Stimulated activated CD4-positive, alpha-beta T cell treated with anti-CD3 and anti-CD28 coated beads, TNF-alpha, amount 100 ng/mL, for 4 hours (primary cell): Measurements from ENCODE around the gene KEAP1.
"Not testable (repeated sequence)": the region's sequence is repeated elsewhere in the genome, so short reads cannot be mapped to it uniquely, and the experiment has no call there.

Source experiments
- DNase-seq, 3 experiments: peaks; one replicate each; pipeline ENCODE4 v3.0.0-alpha.2; 2020; ENCODE audit warnings: low read depth in 3 of 3

Gene KEAP1

DNA sequence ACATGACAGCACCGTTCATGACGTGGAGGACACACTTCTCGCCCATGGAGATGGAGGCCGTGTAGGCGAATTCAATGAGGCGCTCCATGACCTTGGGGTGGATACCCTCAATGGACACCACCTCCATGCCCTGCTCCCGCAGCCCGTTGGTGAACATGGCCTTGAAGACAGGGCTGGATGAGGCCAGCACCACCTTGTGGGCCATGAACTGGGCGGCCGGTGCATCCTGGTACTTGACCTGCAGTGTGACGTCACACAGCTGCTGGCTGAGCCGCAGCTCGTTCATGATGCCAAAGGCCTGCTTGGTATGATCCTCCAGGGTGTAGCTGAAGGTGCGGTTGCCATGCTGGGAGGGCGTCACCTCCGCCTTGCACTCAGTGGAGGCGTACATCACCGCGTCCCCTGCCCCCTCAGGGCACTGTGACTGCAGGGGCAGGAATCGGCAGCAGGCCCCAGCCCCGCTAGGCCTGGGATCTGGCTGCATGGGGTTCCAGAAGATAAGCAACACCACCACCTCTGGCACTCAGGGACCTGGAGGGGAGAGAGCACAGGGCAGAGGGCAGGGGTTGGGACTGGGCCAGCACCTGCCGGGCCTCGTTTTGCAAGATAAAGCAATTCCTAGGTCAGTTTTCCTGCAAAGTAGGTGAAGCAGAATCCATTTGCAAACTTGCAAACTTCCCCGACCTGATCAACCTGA is 3.5 kb downstream of the KEAP1 start:
- DNase-seq: no peak

GRCh38 chr19:10497371-10497770 is 5.8 kb downstream of the KEAP1 start:
- no peak for DNase-seq

GRCh38 chr19:10491472-10492047 is 11.6 kb downstream of the KEAP1 start:
- DNase-seq: no peak

DNA sequence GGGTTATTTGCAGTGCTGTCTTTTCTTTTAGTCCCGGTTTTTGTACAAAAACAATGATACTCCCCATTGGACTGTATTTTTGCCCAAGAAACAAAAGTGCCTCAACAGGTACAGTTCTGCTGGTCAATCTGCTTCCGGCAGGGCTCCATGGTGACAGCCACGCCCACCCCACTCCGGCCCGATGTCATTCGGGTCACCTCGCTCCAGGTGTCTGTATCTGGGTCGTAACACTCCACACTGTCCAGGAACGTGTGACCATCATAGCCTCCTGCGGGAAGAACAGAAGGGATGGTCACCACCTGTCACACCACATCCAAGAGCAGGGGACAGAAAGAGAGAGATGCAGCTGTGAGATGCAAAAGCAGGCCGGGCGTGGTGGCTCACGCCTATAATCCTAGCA is 16.6 kb downstream of the KEAP1 start:
- DNase-seq: no peak

GRCh38 chr19:10478903-10479384 is 24.2 kb downstream of the KEAP1 start:
- DNase-seq: peak; percentile 67 to 85 (median 80)

GRCh38 chr19:10478476-10478875 is 24.7 kb downstream of the KEAP1 start:
- no peak for DNase-seq

DNA sequence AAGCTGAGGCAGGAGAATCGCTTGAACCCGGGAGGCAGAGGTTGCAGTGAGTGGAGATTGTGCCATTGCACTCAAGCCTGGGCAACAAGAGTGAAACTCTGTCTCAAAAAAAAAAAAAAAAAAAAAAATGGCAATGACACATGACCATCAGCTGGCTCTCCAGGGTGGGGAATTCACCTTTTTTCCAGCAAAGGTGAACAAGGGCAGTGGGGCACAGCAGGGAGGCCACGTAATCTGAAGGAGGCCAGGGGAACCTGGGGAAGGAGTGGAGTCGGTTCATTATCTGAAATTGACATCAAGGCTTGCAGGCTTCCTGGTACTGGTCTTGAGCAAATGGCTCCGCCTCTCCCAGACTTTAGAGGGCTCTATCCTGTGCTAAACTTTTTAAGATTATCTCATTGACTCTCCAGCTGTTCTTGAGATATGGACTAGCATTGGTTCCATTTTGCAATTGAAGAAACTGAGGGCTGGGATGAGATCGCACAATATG is 28.1 kb downstream of the KEAP1 start:
- DNase-seq: no peak

GRCh38 chr19:10473192-10473591 is 30.0 kb downstream of the KEAP1 start:
- no peak for DNase-seq

- no peak for DNase-seq
Measured at GRCh38 chr19:10471909-10472308, 31.2 kb downstream of the KEAP1 start.

DNA sequence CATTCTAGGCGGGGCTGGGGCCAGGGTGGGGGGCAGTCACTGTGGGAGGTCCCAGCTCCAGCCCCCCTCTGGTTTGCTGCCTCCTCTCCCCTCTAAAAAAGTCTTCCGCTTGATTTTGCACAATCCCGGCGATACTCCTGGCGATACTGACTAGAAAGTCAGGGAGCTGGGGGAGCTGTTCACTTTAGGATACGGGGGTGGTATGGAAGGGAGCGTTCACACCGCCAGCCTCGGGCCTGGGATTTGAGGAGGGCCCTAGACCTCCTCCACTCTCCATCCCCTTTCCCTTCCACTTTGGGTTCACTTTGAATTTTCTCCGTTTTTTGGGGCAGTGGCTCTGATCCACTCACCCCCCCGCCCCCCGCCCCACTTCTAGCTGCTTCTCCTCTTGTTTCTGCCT is 35.0 kb downstream of the KEAP1 start:
- DNase-seq: no peak

DNA sequence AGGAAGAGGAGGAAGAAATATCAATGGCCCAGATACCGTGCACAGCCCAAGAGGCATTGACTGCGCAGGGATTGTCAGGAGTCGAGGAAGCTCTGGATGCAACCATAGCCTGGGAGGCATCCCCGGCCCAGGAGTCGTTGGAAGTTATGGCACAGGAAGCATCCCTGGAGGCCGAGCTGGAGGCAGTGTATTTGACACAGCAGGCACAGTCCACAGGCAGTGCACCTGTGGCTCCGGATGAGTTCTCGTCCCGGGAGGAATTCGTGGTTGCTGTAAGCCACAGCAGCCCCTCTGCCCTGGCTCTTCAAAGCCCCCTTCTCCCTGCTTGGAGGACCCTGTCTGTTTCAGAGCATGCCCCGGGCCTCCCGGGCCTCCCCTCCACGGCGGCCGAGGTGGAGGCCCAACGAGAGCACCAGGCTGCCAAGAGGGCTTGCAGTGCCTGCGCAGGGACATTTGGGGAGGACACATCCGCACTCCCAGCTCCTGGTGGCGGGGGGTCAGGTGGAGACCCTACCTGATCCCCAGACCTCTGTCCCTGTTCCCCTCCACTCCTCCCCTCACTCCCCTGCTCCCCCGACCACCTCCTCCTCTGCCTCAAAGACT is 36.0 kb downstream of the KEAP1 start:
- DNase-seq: no peak

DNA sequence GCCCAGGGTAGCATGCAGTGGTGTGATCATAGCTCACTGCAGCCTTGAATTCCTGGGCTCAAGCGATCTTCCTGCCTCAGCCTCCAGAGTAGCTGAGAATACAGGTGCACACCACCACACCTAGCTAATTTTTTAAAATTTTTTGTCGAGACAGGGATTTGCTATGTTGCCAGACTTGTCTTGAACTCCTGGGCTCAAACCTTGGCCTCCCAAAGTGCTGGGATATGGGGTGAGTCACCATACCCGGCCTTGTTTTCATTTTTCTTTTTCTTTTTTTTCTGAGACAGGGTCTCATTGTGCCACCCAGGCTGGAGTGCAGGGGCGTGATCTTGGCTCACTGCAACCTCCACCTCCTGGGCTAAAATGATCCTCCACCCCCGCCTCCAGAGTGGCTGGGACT is 38.7 kb downstream of the KEAP1 start:
- no peak for DNase-seq

GRCh38 chr19:10462557-10462956 is 40.6 kb downstream of the KEAP1 start:
- DNase-seq: no peak

GRCh38 chr19:10462042-10462441 is 41.1 kb downstream of the KEAP1 start:
- DNase-seq: not testable (repeated sequence)

DNA sequence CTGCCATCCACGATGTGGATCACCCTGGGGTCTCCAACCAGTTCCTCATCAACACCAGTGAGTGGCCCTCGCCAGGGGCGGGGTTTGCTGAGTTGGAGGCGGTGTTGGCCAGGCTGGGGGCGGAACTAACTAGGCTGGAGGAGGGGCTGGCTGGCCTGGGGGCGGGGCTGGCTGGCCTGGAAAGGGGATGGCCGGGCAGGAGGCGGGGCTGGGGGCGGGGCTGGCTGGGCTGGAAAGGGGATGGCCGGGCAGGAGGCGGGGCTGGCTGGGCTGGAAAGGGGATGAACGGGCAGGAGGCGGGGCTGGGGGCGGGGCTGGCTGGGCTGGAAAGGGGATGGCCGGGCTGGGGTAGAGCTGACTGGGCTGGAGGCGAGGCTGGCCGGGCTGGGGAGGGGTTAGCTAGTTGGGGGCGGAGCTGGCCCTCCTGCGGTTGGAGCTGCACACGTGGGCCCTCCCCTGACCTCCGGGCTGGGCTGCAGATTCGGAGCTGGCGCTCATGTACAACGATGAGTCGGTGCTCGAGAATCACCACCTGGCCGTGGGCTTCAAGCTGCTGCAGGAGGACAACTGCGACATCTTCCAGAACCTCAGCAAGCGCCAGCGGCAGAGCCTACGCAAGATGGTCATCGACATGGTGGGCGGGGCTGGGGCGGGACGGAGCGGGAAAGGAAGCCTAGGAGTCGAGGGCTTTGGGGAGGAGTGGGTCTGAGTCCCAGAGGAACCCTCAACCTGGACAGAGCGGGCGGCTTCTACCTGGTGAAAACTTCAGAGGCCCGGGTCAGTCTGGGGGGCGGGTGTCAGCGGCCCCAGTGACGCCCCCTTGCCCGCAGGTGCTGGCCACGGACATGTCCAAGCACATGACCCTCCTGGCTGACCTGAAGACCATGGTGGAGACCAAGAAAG is 41.9 kb downstream of the KEAP1 start:
- peak; percentile 72 to 74 (median 73) for DNase-seq

GRCh38 chr19:10460714-10461046 is 42.5 kb downstream of the KEAP1 start:
- no peak for DNase-seq

- DNase-seq: not testable (repeated sequence)
Measured at GRCh38 chr19:10458733-10459132, 44.4 kb downstream of the KEAP1 start.

DNA sequence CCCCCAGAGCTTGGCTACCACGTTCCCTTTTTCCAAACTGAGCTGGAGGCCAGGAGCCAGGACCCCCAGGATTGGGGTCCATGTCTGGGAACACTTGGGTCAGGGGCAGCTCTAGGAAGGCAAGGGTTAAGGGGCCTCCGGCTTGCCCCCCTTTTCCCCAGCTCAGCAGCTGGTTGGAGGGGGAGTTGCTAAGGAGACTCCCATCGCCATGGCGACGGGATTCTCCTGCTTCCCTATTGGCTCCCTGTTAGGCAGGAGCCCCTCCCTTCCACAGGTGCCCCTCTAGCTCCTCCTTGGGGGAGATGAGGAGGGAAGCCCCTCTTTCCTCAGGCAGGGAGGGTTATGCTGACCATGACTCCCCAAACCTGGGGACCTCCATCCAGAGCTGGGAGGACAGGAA is 48.9 kb downstream of the KEAP1 start:
- no peak for DNase-seq

DNA sequence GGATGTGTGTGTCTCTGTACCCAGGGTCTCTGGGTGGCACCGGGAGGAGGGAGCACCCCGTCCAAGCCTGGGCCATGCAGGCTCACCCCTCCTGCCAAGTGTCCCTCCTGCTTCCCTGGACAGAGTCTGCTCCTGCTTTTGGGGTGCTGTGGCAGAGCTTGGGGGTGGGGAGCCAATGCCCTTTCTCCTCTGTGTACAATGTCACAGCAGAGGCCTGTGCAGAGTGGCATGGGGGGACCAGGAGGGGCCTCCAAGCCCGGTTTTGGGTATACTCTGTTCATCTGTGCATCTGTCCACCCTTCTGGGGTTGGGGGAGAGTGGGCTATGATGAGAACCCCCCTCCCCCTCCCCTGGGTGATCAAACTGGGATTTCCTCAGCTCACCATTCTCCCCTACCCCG is 49.3 kb downstream of the KEAP1 start:
- no peak for DNase-seq

DNA sequence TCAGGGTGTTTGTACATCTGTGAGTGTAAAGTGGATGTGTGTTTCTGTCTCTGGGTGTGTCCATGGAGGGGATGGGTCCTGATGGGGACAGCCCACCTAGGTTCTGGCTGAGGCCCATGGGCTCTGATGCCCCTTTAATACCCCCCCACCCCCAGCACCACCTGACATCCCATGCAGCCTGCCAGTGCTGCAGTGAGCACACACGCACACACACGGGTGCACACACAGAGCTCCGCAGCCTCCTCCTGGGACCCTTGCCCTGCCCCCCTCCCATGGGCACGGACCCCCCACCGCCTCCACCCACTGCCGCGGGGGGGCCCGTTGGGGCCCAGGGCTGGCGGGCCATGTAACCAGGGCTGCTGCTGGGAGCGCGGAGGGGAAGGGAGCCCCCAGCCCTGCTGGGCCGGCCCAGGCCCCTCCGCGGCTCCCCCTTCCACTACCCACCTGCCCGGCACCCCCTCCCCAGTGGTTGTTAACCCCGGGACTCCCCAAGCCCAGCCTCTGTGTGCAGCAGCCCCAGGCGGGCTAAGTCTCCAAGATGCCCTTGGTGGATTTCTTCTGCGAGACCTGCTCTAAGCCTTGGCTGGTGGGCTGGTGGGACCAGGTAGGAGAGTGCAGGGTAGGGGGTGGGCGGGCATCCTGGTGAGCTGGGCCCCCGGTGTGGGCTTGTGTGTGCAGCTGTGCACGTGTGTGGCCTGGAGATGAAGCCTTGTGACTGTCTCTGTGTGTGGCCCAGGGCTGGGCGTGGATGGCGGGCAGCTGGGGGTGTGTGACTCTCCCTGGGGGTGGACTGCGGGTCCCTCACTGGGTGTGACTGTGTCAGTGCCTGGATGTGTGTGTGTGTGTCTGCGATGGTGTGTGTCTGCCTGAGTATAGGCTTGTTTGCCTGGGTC is 50.2 kb downstream of the KEAP1 start:
- no peak for DNase-seq
